ENCODE measurements around the gene TNS3.

TNS3 gene

GRCh38 chr7:47293884-47294555 is 287.9 kb downstream of the TNS3 start:
- no peak for DNase-seq

GRCh38 chr7:47292832-47293309 is 289.0 kb downstream of the TNS3 start:
- no peak for DNase-seq

GRCh38 chr7:47291461-47292081 is 290.3 kb downstream of the TNS3 start:
- no peak for DNase-seq

GRCh38 chr7:47290867-47291266 is 291.0 kb downstream of the TNS3 start:
- no peak for DNase-seq

- no peak for DNase-seq
These were observed 291.4 kb downstream of the TNS3 start for GRCh38 chr7:47290466-47290865.

GRCh38 chr7:47288060-47288459 is 293.9 kb downstream of the TNS3 start:
- no peak for DNase-seq

GRCh38 chr7:47285860-47286491 is 295.9 kb downstream of the TNS3 start:
- no peak for DNase-seq

GRCh38 chr7:47284691-47285635 is 296.9 kb downstream of the TNS3 start:
- no peak for DNase-seq

- DNase-seq = no peak
These were observed 298.3 kb downstream of the TNS3 start for GRCh38 chr7:47283497-47284131.

- DNase-seq = no peak
These were observed 299.0 kb downstream of the TNS3 start for GRCh38 chr7:47282790-47283496.

- DNase-seq = no peak
These were observed 299.8 kb downstream of the TNS3 start for GRCh38 chr7:47281966-47282643.

GRCh38 chr7:47281161-47281560 is 300.8 kb downstream of the TNS3 start:
- no peak for DNase-seq

- no peak for DNase-seq
These were observed 301.8 kb downstream of the TNS3 start for GRCh38 chr7:47280114-47280513.

GRCh38 chr7:47278043-47278442 is 303.9 kb downstream of the TNS3 start:
- no peak for DNase-seq

- no peak for DNase-seq
These were observed 304.6 kb downstream of the TNS3 start for GRCh38 chr7:47277321-47277781.

- DNase-seq = no peak
These were observed 307.7 kb downstream of the TNS3 start for GRCh38 chr7:47273974-47274766.

GRCh38 chr7:47273088-47273487 is 308.8 kb downstream of the TNS3 start:
- no peak for DNase-seq

GRCh38 chr7:47271749-47272148 is 310.2 kb downstream of the TNS3 start:
- DNase-seq = no peak

GRCh38 chr7:47268851-47269836 is 312.8 kb downstream of the TNS3 start:
- DNase-seq = no peak

All from left hindlimb (tissue), 1 donor.